Mesenchymal stem cell (in vitro differentiated cells and primary cell): Measurements from ENCODE around the gene MLLT3.

Experiments
- DNase-seq: peaks from one replicate; pipeline ENCODE4 v3.0.0-alpha.2; 2013
- H2AFZ ChIP-seq: one replicate; pipeline ENCODE4 v1.6.1; 2013; ENCODE audit warnings: low read depth, mild to moderate bottlenecking, control low read depth, inconsistent platforms, low read length, moderate library complexity
- H2AK5ac ChIP-seq: 2 replicates; pipeline ENCODE4 v1.6.1; 2013; ENCODE audit warnings: low read length, moderate library complexity, mild to moderate bottlenecking, inconsistent platforms; ENCODE audit not compliant: severe bottlenecking
- H2BK120ac ChIP-seq: one replicate; pipeline ENCODE4 v1.6.1; 2013; ENCODE audit warnings: low read depth, mild to moderate bottlenecking, inconsistent platforms, low read length, moderate library complexity
- H2BK12ac ChIP-seq, 2 experiments: one replicate each; pipeline ENCODE4 v1.6.1; 2013; ENCODE audit warnings: inconsistent platforms in 2 of 2, low read length in 2 of 2, mild to moderate bottlenecking in 2 of 2, moderate library complexity in 2 of 2, control low read depth in 1 of 2
- H2BK15ac ChIP-seq: one replicate; pipeline ENCODE4 v1.6.1; 2013; ENCODE audit warnings: mild to moderate bottlenecking, low read depth, inconsistent platforms; ENCODE audit not compliant: poor library complexity, severe bottlenecking
- H2BK5ac ChIP-seq: 2 replicates; pipeline ENCODE4 v1.6.1; 2013; ENCODE audit warnings: low read depth, mild to moderate bottlenecking, low read length, control low read depth, inconsistent platforms; ENCODE audit not compliant: poor library complexity, severe bottlenecking
- H3K14ac ChIP-seq, 2 experiments: one replicate each; pipeline ENCODE4 v1.6.1; 2013; ENCODE audit warnings: inconsistent platforms in 2 of 2, low read length in 2 of 2, control low read depth in 1 of 2, mild to moderate bottlenecking in 1 of 2, moderate library complexity in 1 of 2
- H3K18ac ChIP-seq, 2 experiments: one replicate each; pipeline ENCODE4 v1.6.1; 2013; ENCODE audit warnings: inconsistent platforms in 2 of 2, low read length in 2 of 2, control low read depth in 1 of 2, low read depth in 1 of 2, mild to moderate bottlenecking in 1 of 2
- H3K23ac ChIP-seq, 2 experiments: one replicate each; pipeline ENCODE4 v1.6.1; 2013; ENCODE audit warnings: inconsistent platforms in 2 of 2, low read length in 2 of 2, mild to moderate bottlenecking in 2 of 2, moderate library complexity in 2 of 2, control low read depth in 1 of 2
- H3K27ac ChIP-seq: 2 replicates; pipeline ENCODE4 v1.5.1; 2013; ENCODE audit warnings: mild to moderate bottlenecking, moderate library complexity, low read length, control low read depth, inconsistent platforms; ENCODE audit not compliant: poor library complexity, severe bottlenecking
- H3K27me3 ChIP-seq, 2 experiments: 2 replicates each; pipeline versions ENCODE4 v1.6.1 to v1.7.0; 2013; ENCODE audit warnings: low read length in 2 of 2, mild to moderate bottlenecking in 2 of 2, moderate library complexity in 2 of 2, control low read depth in 1 of 2, inconsistent platforms in 1 of 2; ENCODE audit not compliant: control insufficient read depth in 1 of 2, insufficient read depth in 1 of 2
- H3K36me3 ChIP-seq, 2 experiments: 2 replicates each; pipeline versions ENCODE4 v1.6.1 to v1.7.0; 2013; ENCODE audit warnings: low read length in 2 of 2, control low read depth in 1 of 2, inconsistent platforms in 1 of 2, low read depth in 1 of 2, mild to moderate bottlenecking in 1 of 2; ENCODE audit not compliant: insufficient read depth in 2 of 2, control insufficient read depth in 1 of 2
- H3K4ac ChIP-seq, 2 experiments: one replicate each; pipeline ENCODE4 v1.6.1; 2013; ENCODE audit warnings: inconsistent platforms in 2 of 2, low read length in 2 of 2, mild to moderate bottlenecking in 2 of 2, moderate library complexity in 2 of 2, control low read depth in 1 of 2, low read depth in 1 of 2
- H3K4me1 ChIP-seq: 2 replicates; pipeline ENCODE4 v1.6.1; 2013; ENCODE audit warnings: low read depth, low read length, control low read depth; ENCODE audit not compliant: control insufficient read depth, insufficient read depth
- H3K4me2 ChIP-seq: 2 replicates; pipeline ENCODE4 v1.6.1; 2013; ENCODE audit warnings: low read length, mild to moderate bottlenecking, inconsistent platforms; ENCODE audit not compliant: poor library complexity, severe bottlenecking
- H3K4me3 ChIP-seq, 2 experiments: 2 replicates each; pipeline versions ENCODE4 v1.5.1 to v1.7.0; 2013; ENCODE audit warnings: low read length in 2 of 2, mild to moderate bottlenecking in 2 of 2, control low read depth in 1 of 2, low read depth in 1 of 2; ENCODE audit not compliant: insufficient read depth in 1 of 2
- H3K79me1 ChIP-seq: replicated peaks from 2 replicates; pipeline ENCODE4 v1.6.1; 2013; ENCODE audit warnings: mild to moderate bottlenecking, control low read depth, low read length, inconsistent platforms; ENCODE audit not compliant: poor library complexity, severe bottlenecking
- H3K9ac ChIP-seq: 2 replicates; pipeline ENCODE4 v1.7.0; 2013; ENCODE audit warnings: mild to moderate bottlenecking, low read length, moderate library complexity
- H3K9me3 ChIP-seq: 2 replicates; pipeline ENCODE4 v1.7.0; 2013; ENCODE audit warnings: mild to moderate bottlenecking, low read length; ENCODE audit not compliant: control insufficient read depth
- H4K8ac ChIP-seq: one replicate; pipeline ENCODE4 v1.6.1; 2013; ENCODE audit warnings: inconsistent platforms, mild to moderate bottlenecking, low read length, moderate library complexity
- H4K91ac ChIP-seq: one replicate; pipeline ENCODE4 v1.6.1; 2013; ENCODE audit warnings: mild to moderate bottlenecking, low read length, inconsistent platforms
- WGBS: methylation state at CpG from one replicate; pipeline ENCODE4 v1.1.7; 2013; ENCODE audit warnings: mixed read lengths; 5-methylcytosine and 5-hydroxymethylcytosine counted together

Gene MLLT3

DNA sequence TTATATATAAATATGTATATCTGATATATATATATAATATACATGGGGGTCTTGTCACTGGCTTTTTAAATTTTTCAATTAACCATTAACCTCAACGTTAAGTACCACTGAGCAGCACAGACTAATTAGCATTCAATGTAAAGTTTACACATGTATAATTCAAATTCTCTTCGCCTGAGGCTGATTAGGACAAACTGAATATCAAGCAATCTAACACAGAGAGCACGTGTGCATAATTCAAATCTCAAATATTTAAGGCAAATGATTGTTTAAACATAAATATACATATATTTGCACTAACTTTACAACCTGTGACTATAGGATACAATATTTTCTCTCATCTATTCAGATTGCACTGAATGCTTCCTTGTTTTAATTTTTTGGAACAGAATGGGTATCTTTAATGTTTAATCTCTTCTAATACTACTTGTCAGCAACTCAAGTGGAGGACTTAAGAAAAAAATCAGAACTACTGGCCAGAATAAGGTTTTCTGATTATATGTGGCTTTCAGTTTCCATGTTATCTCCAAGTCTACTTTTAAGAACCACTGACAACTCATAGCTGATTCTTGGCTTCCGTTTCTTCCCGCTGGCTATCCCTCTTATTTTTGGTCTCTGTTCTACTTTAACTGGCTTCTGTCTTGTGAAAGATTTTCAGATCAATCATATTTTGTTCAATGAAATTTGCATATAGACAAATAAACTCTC, 204.8 kb downstream of the MLLT3 start:
- DNase-seq = no peak
- Histone ChIP-seq H3K18ac (no peak overlapping the region), H4K8ac (no peak overlapping the region), H3K4me3 (no peak overlapping the region), H2BK15ac (no peak overlapping the region), H2AK5ac (no peak overlapping the region), H4K91ac (no peak overlapping the region), H3K9ac (no peak overlapping the region), H3K79me1 (peaks cover 8% of the 10 kb centered on the region), H3K4me1 (no peaks in the 10 kb centered on the region), H3K27me3 (no peaks in the 10 kb centered on the region), H2AFZ (no peak overlapping the region), H2BK5ac (no peak overlapping the region), H3K4me2 (no peak overlapping the region), H2BK120ac (no peak overlapping the region), H3K14ac (no peak overlapping the region), H2BK12ac (no peak overlapping the region), H3K23ac (no peak overlapping the region), H3K36me3 (no peaks in the 10 kb centered on the region), H3K9me3 (no peaks in the 10 kb centered on the region), H3K4ac (no peak overlapping the region), H3K27ac (no peak overlapping the region)
- 100% methylated on average over 2 of the region's 5 CpGs for WGBS

DNA sequence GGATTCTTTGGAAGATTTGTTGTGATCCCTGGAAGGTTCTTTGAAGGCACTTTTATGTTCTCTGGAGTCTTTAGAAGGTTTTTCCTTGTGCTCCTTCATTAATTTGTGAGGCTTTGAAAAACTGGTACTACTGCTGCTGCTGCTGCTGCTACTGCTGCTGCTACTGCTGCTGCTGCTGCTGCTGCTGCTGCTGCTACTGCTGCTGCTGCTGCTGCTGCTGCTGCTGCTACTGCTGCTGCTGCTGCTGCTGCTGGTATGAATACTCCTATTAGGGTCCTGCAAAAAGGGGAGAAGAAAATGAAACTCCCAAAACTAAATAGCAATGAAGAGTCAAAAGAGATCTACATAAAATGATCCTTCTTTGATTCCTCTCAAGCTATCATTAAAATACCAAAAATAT, 208.1 kb downstream of the MLLT3 start:
- Histone ChIP-seq H3K27ac (no peak overlapping the region), H3K36me3 (no peaks in the 10 kb centered on the region), H2AK5ac (no peak overlapping the region), H2AFZ (no peak overlapping the region), H3K4me1 (no peaks in the 10 kb centered on the region), H2BK5ac (no peak overlapping the region), H2BK15ac (no peak overlapping the region), H3K4me2 (no peak overlapping the region), H3K4me3 (no peak overlapping the region), H3K14ac (no peak overlapping the region), H3K9me3 (no peaks in the 10 kb centered on the region), H3K9ac (no peak overlapping the region), H2BK120ac (no peak overlapping the region), H3K79me1 (peaks cover 15% of the 10 kb centered on the region), H3K27me3 (no peaks in the 10 kb centered on the region), H4K8ac (no peak overlapping the region), H4K91ac (no peak overlapping the region), H3K23ac (peak overlapping the region in 1 of 2 experiments; percentile 40), H2BK12ac (no peak overlapping the region), H3K4ac (no peak overlapping the region), H3K18ac (no peak overlapping the region)
- no peak for DNase-seq

DNA sequence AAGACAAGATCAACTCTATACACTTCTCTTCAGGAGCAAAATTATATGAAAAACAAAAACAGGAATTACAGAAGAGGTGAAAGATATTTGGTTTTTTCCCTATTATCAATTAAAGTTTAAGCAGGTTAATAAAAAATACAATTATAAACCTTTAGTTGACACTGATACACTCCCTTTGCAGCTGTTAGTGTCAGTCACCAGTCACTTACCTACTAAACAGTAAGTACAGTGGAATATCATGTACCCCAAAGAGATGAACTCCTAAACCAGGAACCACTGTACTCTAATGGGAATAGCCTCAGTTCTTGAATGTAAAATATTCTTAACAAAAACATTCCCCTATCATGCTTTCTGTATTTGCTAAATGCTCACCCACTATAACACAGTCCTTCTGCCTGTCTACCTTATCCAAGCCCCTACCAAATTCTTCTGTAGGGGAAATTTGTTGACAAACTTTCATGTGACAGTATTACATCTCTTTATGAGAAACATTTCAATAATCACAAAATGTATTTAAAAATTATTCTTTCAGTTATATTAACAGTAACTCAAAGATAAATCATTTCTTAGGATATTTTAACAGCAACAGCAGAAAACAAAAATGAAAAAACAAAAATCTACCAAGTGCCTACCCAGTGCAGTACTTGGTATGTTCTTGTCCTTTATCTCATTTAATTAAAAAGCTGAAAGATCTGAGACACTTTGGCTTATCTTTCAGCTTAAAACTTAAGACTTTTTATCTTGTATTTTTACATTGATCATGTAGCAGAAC, 212.8 kb downstream of the MLLT3 start:
- Histone ChIP-seq H2BK5ac (no peak overlapping the region), H2BK120ac (no peak overlapping the region)
- no peak for DNase-seq

DNA sequence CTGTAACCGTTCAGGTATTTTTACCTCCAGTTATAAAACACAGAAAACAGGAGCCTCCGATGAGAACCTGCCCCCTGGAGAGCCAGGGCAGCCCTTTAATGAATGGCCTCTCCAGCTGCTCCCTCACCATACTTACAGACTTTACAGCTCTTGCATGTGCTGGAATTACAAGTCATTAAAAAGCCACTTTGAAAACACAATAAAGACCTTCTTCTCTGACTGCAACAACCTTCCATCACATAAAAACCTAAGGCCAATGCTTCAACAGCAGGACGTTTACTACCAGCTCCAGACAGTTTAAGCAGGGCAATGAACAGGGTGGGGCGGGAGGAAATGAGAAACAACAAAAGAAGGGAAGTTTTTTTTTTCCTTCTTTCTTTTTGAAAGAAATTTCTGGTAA, 213.8 kb downstream of the MLLT3 start:
- no peak overlapping the region for H2AFZ ChIP-seq
- no peak overlapping the region for H3K4me2 ChIP-seq
- H3K9ac ChIP-seq = no peak overlapping the region
- WGBS = 28% methylated on average over 4 of the region's 4 CpGs
- no peak overlapping the region for H2AK5ac ChIP-seq
- no peaks in the 10 kb centered on the region for H3K36me3 ChIP-seq
- H3K4me1 ChIP-seq = no peaks in the 10 kb centered on the region
- no peak overlapping the region for H4K8ac ChIP-seq
- no peak overlapping the region for H4K91ac ChIP-seq
- H3K79me1 ChIP-seq = peaks cover 23% of the 10 kb centered on the region
- H3K4ac ChIP-seq = no peak overlapping the region
- no peak overlapping the region for H3K14ac ChIP-seq
- no peak overlapping the region for H3K18ac ChIP-seq
- no peak overlapping the region for H3K23ac ChIP-seq
- no peak for DNase-seq
- no peak overlapping the region for H3K27ac ChIP-seq
- no peaks in the 10 kb centered on the region for H3K9me3 ChIP-seq
- H2BK5ac ChIP-seq = no peak overlapping the region
- H2BK12ac ChIP-seq = no peak overlapping the region
- H3K27me3 ChIP-seq = no peaks in the 10 kb centered on the region
- H2BK120ac ChIP-seq = no peak overlapping the region
- no peak overlapping the region for H2BK15ac ChIP-seq
- H3K4me3 ChIP-seq = no peak overlapping the region

More for the DNA sequence above, 212.8 kb downstream of the MLLT3 start:
- H2AK5ac ChIP-seq = no peak overlapping the region
- H3K4me1 ChIP-seq = no peaks in the 10 kb centered on the region
- no peak overlapping the region for H2AFZ ChIP-seq
- no peaks in the 10 kb centered on the region for H3K27me3 ChIP-seq
- H2BK15ac ChIP-seq = no peak overlapping the region
- H3K79me1 ChIP-seq = peaks cover 19% of the 10 kb centered on the region
- no peak overlapping the region for H3K4me2 ChIP-seq
- H4K8ac ChIP-seq = no peak overlapping the region
- no peak overlapping the region for H3K23ac ChIP-seq
- H3K18ac ChIP-seq = no peak overlapping the region
- H3K14ac ChIP-seq = no peak overlapping the region
- no peaks in the 10 kb centered on the region for H3K9me3 ChIP-seq
- no peak overlapping the region for H3K4me3 ChIP-seq
- no peaks in the 10 kb centered on the region for H3K36me3 ChIP-seq
- H3K9ac ChIP-seq = no peak overlapping the region
- H4K91ac ChIP-seq = no peak overlapping the region
- H3K4ac ChIP-seq = no peak overlapping the region
- H3K27ac ChIP-seq = no peak overlapping the region
- H2BK12ac ChIP-seq = no peak overlapping the region
